Bronchial epithelial cell (primary cell): ENCODE data around the gene SPOCD1. TPM values are rescaled to one million over a fixed set of nuclear protein-coding genes. Genes with fewer than 3 reads are reported as not detected.

Source experiments
- DNase-seq: peaks from one replicate; pipeline ENCODE4 v3.0.0-alpha.2; 2010; ENCODE audit warnings: low read depth
- FAIRE-seq: peaks from 2 replicates; lab custom pipeline; 2011; peaks lifted over from hg19 to GRCh38; lab: Jason Lieb, UNC
- H3K27me3 ChIP-seq: 2 replicates; pipeline ENCODE4 v1.5.1; 2011; ENCODE audit warnings: low read length; ENCODE audit not compliant: control insufficient read depth, insufficient read depth
- H3K36me3 ChIP-seq: 2 replicates; pipeline ENCODE4 v1.5.1; 2011; ENCODE audit warnings: low read length; ENCODE audit not compliant: control insufficient read depth, insufficient read depth
- H3K4me3 ChIP-seq: 2 replicates; pipeline ENCODE4 v1.5.1; 2011; ENCODE audit warnings: mild to moderate bottlenecking, low read depth, low read length, control low read depth
- total RNA-seq: library from RNA; depleted of rRNA; stranded (reverse); fragments of >200 nt; gene quantifications from 2 replicates; pipeline ENCODE4 v1.2.1, GENCODE V29; 2014
- TF ChIP-seq, protein P1 (sequence below): IDR thresholded peaks from 2 replicates; pipeline ENCODE4 v1.5.1; 2011; ENCODE audit warnings: mild to moderate bottlenecking, moderate library complexity, low read length, control low read depth, inconsistent platforms; ENCODE audit not compliant: insufficient read depth, severe bottlenecking

Gene SPOCD1
- total RNA-seq, 1 donor from 2014 or later, result 1.1 TPM

DNA sequence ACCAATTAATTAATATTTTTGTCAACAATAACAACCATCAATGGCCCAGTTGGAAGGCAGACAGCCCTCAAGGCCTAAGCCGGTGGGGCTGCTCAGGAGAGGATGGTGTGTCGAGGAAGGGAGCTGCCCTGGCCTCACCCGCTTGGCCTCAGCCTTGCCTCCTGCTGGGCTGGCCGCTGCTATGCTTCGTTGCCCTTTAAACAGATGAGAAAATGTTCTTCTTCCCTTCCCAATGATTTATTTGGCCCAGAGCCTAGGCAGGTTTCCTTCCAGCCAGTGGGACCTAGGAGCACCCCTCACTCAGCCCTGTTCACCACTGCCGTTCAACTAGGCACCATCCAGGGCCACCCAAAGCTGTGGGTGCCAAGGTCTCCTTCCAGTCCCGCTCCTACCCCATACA lies 48.6 kb downstream of the SPOCD1 start:
- DNase-seq (no peak), FAIRE-seq (no peak)
- peaks cover 7% of the 10 kb centered on the region for H3K27me3 ChIP-seq
- H3K4me3 ChIP-seq, result no peak overlapping the region
- no peaks in the 10 kb centered on the region for H3K36me3 ChIP-seq
- TF ChIP-seq, protein P1, sequence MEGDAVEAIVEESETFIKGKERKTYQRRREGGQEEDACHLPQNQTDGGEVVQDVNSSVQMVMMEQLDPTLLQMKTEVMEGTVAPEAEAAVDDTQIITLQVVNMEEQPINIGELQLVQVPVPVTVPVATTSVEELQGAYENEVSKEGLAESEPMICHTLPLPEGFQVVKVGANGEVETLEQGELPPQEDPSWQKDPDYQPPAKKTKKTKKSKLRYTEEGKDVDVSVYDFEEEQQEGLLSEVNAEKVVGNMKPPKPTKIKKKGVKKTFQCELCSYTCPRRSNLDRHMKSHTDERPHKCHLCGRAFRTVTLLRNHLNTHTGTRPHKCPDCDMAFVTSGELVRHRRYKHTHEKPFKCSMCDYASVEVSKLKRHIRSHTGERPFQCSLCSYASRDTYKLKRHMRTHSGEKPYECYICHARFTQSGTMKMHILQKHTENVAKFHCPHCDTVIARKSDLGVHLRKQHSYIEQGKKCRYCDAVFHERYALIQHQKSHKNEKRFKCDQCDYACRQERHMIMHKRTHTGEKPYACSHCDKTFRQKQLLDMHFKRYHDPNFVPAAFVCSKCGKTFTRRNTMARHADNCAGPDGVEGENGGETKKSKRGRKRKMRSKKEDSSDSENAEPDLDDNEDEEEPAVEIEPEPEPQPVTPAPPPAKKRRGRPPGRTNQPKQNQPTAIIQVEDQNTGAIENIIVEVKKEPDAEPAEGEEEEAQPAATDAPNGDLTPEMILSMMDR, result no peak

DNA sequence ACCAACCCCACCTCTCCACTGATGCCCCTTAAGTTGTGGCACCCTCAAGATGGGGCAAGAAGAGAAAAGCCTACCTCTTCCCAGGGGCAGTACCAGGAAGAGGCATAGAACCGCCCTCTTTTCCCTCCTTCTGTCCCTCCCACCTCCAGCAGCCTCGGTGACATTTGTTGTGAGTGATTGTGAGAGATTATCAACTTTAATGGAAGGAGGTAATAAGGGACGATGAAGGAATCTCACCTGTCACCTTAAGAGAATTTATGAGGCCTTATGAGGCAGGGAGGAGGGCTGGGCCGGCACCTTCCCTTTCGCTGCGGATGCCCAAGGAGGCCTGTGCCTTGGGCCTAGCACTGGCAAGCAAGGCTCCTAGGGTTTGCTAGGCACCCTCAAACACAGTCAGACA lies 50.3 kb downstream of the SPOCD1 start:
- FAIRE-seq, result no peak
- Histone ChIP-seq H3K36me3 (no peaks in the 10 kb centered on the region), H3K4me3 (no peak overlapping the region), H3K27me3 (peaks cover 5% of the 10 kb centered on the region)
- DNase-seq, result no peak
- TF ChIP-seq, protein P1, result no peak

DNA sequence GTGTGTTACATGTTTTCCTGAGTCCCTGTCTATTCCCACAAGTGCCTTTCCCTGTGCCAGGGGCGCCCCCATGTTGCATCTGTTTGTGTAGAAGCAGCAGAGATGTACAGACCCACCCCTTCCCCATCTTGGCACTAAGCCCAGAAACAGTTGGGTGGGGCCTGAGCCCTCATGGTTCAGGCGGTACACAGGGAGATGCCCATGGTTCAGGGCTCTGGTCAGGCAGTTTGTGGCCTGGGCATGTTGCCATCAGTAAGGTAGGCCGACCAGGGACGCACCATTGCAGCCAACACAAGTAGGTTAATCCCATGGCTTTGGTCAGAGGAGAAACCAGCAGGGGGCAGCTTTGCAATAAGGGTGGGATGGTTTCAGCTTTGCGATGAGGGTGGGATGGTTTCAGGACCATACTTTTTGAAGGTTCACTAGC lies 50.8 kb downstream of the SPOCD1 start:
- no peak overlapping the region for H3K4me3 ChIP-seq
- TF ChIP-seq, protein P1, result no peak
- H3K36me3 ChIP-seq, result no peaks in the 10 kb centered on the region
- H3K27me3 ChIP-seq, result peaks cover 5% of the 10 kb centered on the region
- DNase-seq (no peak), FAIRE-seq (no peak)

DNA sequence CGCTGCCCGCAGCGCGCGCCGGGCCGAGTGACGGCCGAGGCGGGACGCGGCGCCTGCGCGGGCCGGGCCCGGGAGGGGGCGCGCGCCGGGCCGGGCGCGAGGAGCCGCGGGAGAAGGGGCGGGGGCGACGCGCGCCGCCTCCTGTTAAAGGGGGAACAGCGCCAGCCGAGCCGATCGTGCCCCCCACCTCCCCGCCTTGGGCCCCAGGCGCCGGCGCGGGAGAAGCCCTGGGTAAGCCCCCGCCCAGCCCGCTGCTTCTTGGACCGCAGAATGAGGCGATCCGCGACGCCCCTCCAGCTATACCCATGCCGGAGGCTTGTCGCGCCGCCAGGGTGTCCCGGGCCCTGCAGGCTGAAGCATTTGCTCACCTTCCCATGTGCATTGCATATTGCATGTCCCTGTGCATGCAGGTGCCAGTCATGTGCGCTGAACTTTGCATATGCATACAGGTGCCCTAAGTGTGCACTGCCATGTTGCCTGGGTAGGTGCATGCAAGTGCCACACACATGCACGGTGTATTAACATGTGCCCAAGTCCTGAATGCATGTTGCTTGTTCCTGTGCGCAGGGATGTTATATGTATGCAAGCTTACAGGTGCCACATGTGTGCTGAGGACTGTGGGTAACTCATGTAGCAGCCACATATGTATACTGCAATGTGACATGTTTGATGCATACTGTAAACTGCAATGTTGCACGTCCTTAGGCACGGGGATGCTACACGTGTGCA lies 51.3 kb downstream of the SPOCD1 start, which contains the start of gene ADGRB2:
Gene ADGRB2, minus strand, starts transcription at position 29 of the 729 bp plus-strand sequence. CDS start 7,119 bp downstream, outside the sequence.
- TF ChIP-seq, protein P1, result no peak
- peaks cover 5% of the 10 kb centered on the region for H3K27me3 ChIP-seq
- H3K36me3 ChIP-seq, result no peaks in the 10 kb centered on the region
- peak; percentile 80 for FAIRE-seq
- no peak for DNase-seq
- peak within 1 kb of the TSS; percentile 29 for H3K4me3 ChIP-seq

DNA sequence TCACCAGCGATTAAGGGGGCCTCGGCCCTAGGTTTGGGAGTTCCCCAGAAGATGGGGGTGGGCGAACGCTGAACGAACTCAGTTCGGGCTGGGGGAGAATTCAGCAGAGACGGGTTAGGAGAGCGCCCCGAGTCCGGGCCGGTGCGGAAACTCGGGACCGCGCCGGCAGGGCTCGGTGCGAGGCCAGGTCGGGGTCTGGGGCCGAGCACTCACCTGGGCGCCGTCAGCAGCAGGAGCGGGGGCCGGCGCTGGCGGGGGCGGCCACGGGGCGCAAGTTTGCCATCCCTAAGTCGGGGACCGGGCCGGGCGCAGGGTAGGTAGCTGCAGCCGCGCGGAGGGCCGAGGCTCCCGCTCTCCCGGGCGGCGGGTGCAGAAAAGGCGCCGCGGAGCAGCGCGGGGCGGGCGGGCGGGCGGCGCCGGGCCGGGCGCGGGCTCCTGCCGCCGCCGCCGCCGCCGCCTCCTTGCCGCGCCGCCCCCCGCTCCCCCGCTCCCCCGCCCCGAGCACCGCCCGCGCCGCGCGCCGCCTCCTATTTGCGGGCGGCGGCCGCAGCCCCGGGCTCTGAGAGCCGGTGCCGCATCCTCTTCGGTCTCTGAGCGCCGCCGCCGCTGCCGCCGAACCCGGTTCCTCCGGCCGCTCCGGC lies 52.0 kb downstream of the SPOCD1 start:
- H3K27me3 ChIP-seq, result peaks cover 5% of the 10 kb centered on the region

More for the DNA sequence above, 52.0 kb downstream of the SPOCD1 start:
- FAIRE-seq (no peak), DNase-seq (no peak)
- Histone ChIP-seq H3K36me3 (no peaks in the 10 kb centered on the region), H3K4me3 (peak overlapping the region; percentile 29)
- TF ChIP-seq, protein P1, result no peak
